NOMO-1 (cell line): ENCODE results near the gene NLGN2.

Source experiments
- DNase-seq, 2 experiments: peaks; one replicate each; lab custom pipeline; 2025; ENCODE audit not compliant: unreplicated experiment in 2 of 2; lab: John Stamatoyannopoulos, UW

The NLGN2 gene

GRCh38 chr17:7435676-7436555 lies 28.3 kb downstream of the NLGN2 start:
- peak; percentile 69 to 74 for DNase-seq

GRCh38 chr17:7436556-7437368 lies 29.1 kb downstream of the NLGN2 start:
- DNase-seq, result peak; percentile 77 to 85

- no peak for DNase-seq
These were observed 29.8 kb downstream of the NLGN2 start for GRCh38 chr17:7437369-7437863.

GRCh38 chr17:7437950-7438614 lies 30.4 kb downstream of the NLGN2 start:
- peak; percentile 39 to 49 for DNase-seq

- no peak for DNase-seq
These were observed 31.2 kb downstream of the NLGN2 start for GRCh38 chr17:7438656-7439460.

- no peak for DNase-seq
These were observed 31.9 kb downstream of the NLGN2 start, which contains the start of gene FGF11 for GRCh38 chr17:7439462-7440112. FGF11 (plus strand) TSS chr17:7439512; CDS start chr17:7439621, 109 bp downstream.

GRCh38 chr17:7440113-7440833 lies 32.6 kb downstream of the NLGN2 start:
- no peak for DNase-seq

GRCh38 chr17:7440834-7441195 lies 33.2 kb downstream of the NLGN2 start:
- no peak for DNase-seq

- DNase-seq, result no peak
These were observed 33.6 kb downstream of the NLGN2 start for GRCh38 chr17:7441266-7441665.

- no peak for DNase-seq
These were observed 34.5 kb downstream of the NLGN2 start for GRCh38 chr17:7442142-7442541.

GRCh38 chr17:7443499-7444485 lies 36.1 kb downstream of the NLGN2 start:
- DNase-seq, result no peak

- no peak for DNase-seq
These were observed 37.3 kb downstream of the NLGN2 start, which contains the start of gene CHRNB1 for GRCh38 chr17:7444682-7445618. CHRNB1 (plus strand) TSS chr17:7445061; CDS start chr17:7445128, 67 bp downstream.

GRCh38 chr17:7445619-7445968 lies 37.9 kb downstream of the NLGN2 start:
- DNase-seq, result no peak

- no peak for DNase-seq
These were observed 40.8 kb downstream of the NLGN2 start for GRCh38 chr17:7448461-7448860.

GRCh38 chr17:7459961-7460545 lies 52.4 kb downstream of the NLGN2 start:
- DNase-seq, result no peak
